ENCODE measurements around the gene ADGRL3. TPM values are rescaled to one million over a fixed set of nuclear protein-coding genes. Genes with fewer than 3 reads are reported as not detected.

The ADGRL3 gene
- total RNA-seq, 1 donor from 2014 or later, result 34.5 TPM

GRCh38 chr4:61795998-61796397 is 595.9 kb downstream of the ADGRL3 start:
- Mint-ChIP-seq H3K27me3 (ENCODE audit: low read depth) (no peaks in the 10 kb centered on the region), H3K9me3 (peaks cover 5% of the 10 kb centered on the region), H3K27ac (ENCODE audit: unreplicated experiment) (no peak overlapping the region), H3K36me3 (ENCODE audit: low read depth) (peaks cover 8% of the 10 kb centered on the region), H3K4me1 (peaks cover 13% of the 10 kb centered on the region), H3K4me3 (no peak overlapping the region)
- no peak for DNase-seq (ENCODE audit: low read depth, low spot score)
- TF ChIP-seq CTCF (conservative IDR thresholded peaks at IDR 0.05), result no peak

GRCh38 chr4:61799794-61800193 is 599.7 kb downstream of the ADGRL3 start:
- no peak for TF ChIP-seq CTCF (conservative IDR thresholded peaks at IDR 0.05)
- Mint-ChIP-seq H3K36me3 (ENCODE audit: low read depth) (no peaks in the 10 kb centered on the region), H3K4me3 (no peak overlapping the region), H3K9me3 (no peaks in the 10 kb centered on the region), H3K27ac (ENCODE audit: unreplicated experiment) (no peak overlapping the region), H3K4me1 (peaks cover 13% of the 10 kb centered on the region), H3K27me3 (ENCODE audit: low read depth) (no peaks in the 10 kb centered on the region)
- no peak for DNase-seq (ENCODE audit: low read depth, low spot score)

GRCh38 chr4:61805227-61805626 is 605.1 kb downstream of the ADGRL3 start:
- Mint-ChIP-seq H3K36me3 (ENCODE audit: low read depth) (no peaks in the 10 kb centered on the region), H3K4me1 (no peaks in the 10 kb centered on the region), H3K9me3 (no peaks in the 10 kb centered on the region), H3K27me3 (ENCODE audit: low read depth) (no peaks in the 10 kb centered on the region), H3K27ac (ENCODE audit: unreplicated experiment) (no peak overlapping the region), H3K4me3 (no peak overlapping the region)
- no peak for TF ChIP-seq CTCF (conservative IDR thresholded peaks at IDR 0.05)
- no peak for DNase-seq (ENCODE audit: low read depth, low spot score)

- H3K36me3 Mint-ChIP-seq (ENCODE audit: low read depth), result no peaks in the 10 kb centered on the region
- TF ChIP-seq CTCF (conservative IDR thresholded peaks at IDR 0.05), result no peak
- no peaks in the 10 kb centered on the region for H3K4me1 Mint-ChIP-seq
- H3K4me3 Mint-ChIP-seq, result no peak overlapping the region
- H3K27ac Mint-ChIP-seq (ENCODE audit: unreplicated experiment), result no peak overlapping the region
- no peaks in the 10 kb centered on the region for H3K9me3 Mint-ChIP-seq
- H3K27me3 Mint-ChIP-seq (ENCODE audit: low read depth), result no peaks in the 10 kb centered on the region
- DNase-seq (ENCODE audit: low read depth, low spot score), result no peak
These were observed 605.9 kb downstream of the ADGRL3 start for GRCh38 chr4:61805979-61806378.

- Mint-ChIP-seq H3K4me3 (no peak overlapping the region), H3K9me3 (no peaks in the 10 kb centered on the region), H3K27ac (ENCODE audit: unreplicated experiment) (no peak overlapping the region), H3K4me1 (no peaks in the 10 kb centered on the region), H3K27me3 (ENCODE audit: low read depth) (no peaks in the 10 kb centered on the region), H3K36me3 (ENCODE audit: low read depth) (no peaks in the 10 kb centered on the region)
- no peak for DNase-seq (ENCODE audit: low read depth, low spot score)
- no peak for TF ChIP-seq CTCF (conservative IDR thresholded peaks at IDR 0.05)
These were observed 612.0 kb downstream of the ADGRL3 start for GRCh38 chr4:61812171-61812570.

GRCh38 chr4:61817071-61817470 is 616.9 kb downstream of the ADGRL3 start:
- peaks cover 2% of the 10 kb centered on the region for H3K36me3 Mint-ChIP-seq (ENCODE audit: low read depth)
- TF ChIP-seq CTCF (conservative IDR thresholded peaks at IDR 0.05), result no peak
- no peaks in the 10 kb centered on the region for H3K4me1 Mint-ChIP-seq
- no peak overlapping the region for H3K4me3 Mint-ChIP-seq
- peaks cover 2% of the 10 kb centered on the region for H3K9me3 Mint-ChIP-seq
- H3K27me3 Mint-ChIP-seq (ENCODE audit: low read depth), result no peaks in the 10 kb centered on the region
- DNase-seq (ENCODE audit: low read depth, low spot score), result no peak
- H3K27ac Mint-ChIP-seq (ENCODE audit: unreplicated experiment), result no peak overlapping the region
